Measurements from ENCODE around the gene CHTF18.

CHTF18 gene

GRCh38 chr16:743794-744500, 44.5 kb upstream of the CHTF18 start:
- TF ChIP-seq CTCF (IDR thresholded peaks at IDR 0.05; ENCODE audit: insufficient read depth, missing control alignments), result no peak
- FAIRE-seq, result no peak
- no peak for DNase-seq (ENCODE audit: insufficient read length, low spot score)

GRCh38 chr16:745739-746138, 42.7 kb upstream of the CHTF18 start:
- FAIRE-seq, result no peak

DNA sequence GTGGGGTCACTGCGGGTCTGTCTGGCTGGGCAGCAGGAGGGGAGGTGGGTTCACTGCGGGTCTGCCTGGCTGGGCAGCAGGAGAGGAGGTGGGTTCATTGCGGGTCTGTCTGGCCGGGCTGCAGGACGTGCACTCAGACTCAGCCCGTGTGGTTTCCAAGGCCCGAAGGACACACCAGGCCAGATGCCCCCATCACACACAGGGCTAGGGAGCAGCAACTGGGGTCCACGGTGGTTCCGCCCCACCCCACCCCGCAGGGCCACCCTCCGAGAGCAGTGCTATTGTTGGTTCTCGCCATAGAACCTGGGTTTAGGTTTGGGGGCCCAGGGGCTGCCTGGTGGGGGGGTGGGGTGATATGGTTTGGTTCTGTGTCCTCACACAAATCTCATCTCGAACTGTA, 41.8 kb upstream of the CHTF18 start:
- DNase-seq (ENCODE audit: insufficient read length, low spot score) (no peak), FAIRE-seq (no peak)
- TF ChIP-seq CTCF (IDR thresholded peaks at IDR 0.05; ENCODE audit: insufficient read depth, missing control alignments), result no peak

More at GRCh38 chr16:745739-746138, 42.7 kb upstream of the CHTF18 start:
- no peak for TF ChIP-seq CTCF (IDR thresholded peaks at IDR 0.05; ENCODE audit: insufficient read depth, missing control alignments)
- DNase-seq (ENCODE audit: insufficient read length, low spot score), result no peak

DNA sequence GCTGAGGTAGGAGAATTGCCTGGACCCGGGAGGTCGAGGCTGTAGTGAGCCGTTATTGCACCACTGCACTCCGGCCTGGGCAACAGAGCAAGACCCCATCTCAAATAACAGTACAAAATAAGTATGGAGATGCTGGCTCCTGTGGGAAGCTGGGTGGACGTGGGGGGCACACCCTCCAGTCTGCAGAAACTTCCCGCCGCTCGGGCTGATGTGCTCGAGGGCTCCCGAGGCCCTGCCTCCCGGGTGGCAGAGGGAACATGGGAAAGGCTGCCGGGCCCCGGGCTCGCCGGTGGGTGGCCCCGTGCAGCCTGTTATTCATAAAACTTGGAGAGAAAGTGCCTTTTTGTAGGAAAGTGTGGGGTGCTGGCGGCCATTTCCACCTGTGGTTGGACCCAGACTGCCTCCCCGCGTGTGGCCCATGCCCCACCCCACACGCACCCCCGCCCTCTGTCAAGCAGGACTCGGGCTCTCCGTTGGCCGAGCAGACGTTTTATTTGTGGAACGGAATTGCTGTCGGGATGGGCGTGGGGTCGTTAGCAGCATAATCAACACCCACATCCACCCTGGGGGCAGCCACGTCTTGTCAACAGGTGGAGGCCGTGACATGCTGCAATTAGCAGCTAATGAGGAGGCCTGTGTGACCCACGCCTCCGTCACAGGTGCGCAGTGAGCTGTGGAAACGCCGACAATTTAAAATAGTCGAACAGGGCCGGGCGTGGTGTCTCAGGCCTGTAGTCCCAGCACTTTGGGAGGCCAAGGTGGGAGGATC, 40.3 kb upstream of the CHTF18 start:
- no peak for FAIRE-seq
- TF ChIP-seq CTCF (IDR thresholded peaks at IDR 0.05; ENCODE audit: insufficient read depth, missing control alignments), result no peak
- DNase-seq (ENCODE audit: insufficient read length, low spot score), result no peak

GRCh38 chr16:749010-749409, 39.4 kb upstream of the CHTF18 start:
- no peak for TF ChIP-seq CTCF (IDR thresholded peaks at IDR 0.05; ENCODE audit: insufficient read depth, missing control alignments)
- DNase-seq (ENCODE audit: insufficient read length, low spot score), result no peak
- FAIRE-seq, result no peak

- FAIRE-seq (no peak), DNase-seq (ENCODE audit: insufficient read length, low spot score) (no peak)
- no peak for TF ChIP-seq CTCF (IDR thresholded peaks at IDR 0.05; ENCODE audit: insufficient read depth, missing control alignments)
Observed at GRCh38 chr16:750485-750884, 37.9 kb upstream of the CHTF18 start.

Data from D721Med (cell line).